ENCODE measurements around the gene RNF40. TPM values are rescaled to one million over a fixed set of nuclear protein-coding genes. Genes with fewer than 3 reads are reported as not detected.

RNF40 gene
- total RNA-seq, 2 experiments from 2014 or later = 95.2 to 107 TPM

- Mint-ChIP-seq H3K4me1 (peaks cover 24% of the 10 kb centered on the region), H3K9me3 (no peaks in the 10 kb centered on the region), H3K27ac (peak overlapping the region; percentile 89), H3K27me3 (no peaks in the 10 kb centered on the region), H3K36me3 (peaks cover 30% of the 10 kb centered on the region), H3K4me3 (peak overlapping the region; percentile 95)
- peak; percentile 49 for DNase-seq
These were observed 13.3 kb upstream of the RNF40 start for GRCh38 chr16:30748634-30749445.

GRCh38 chr16:30750201-30750600, 11.9 kb upstream of the RNF40 start:
- H3K27ac Mint-ChIP-seq = no peak overlapping the region
- no peak overlapping the region for H3K4me3 Mint-ChIP-seq
- no peak for DNase-seq
- peaks cover 24% of the 10 kb centered on the region for H3K4me1 Mint-ChIP-seq
- H3K36me3 Mint-ChIP-seq = peaks cover 30% of the 10 kb centered on the region
- H3K9me3 Mint-ChIP-seq = no peaks in the 10 kb centered on the region
- H3K27me3 Mint-ChIP-seq = no peaks in the 10 kb centered on the region

- Mint-ChIP-seq H3K27me3 (no peaks in the 10 kb centered on the region), H3K9me3 (no peaks in the 10 kb centered on the region), H3K27ac (no peak overlapping the region), H3K4me3 (no peak overlapping the region), H3K4me1 (peaks cover 24% of the 10 kb centered on the region), H3K36me3 (peaks cover 30% of the 10 kb centered on the region)
- DNase-seq = no peak
These were observed 11.2 kb upstream of the RNF40 start for GRCh38 chr16:30750876-30751465.

GRCh38 chr16:30753596-30753995, 8.5 kb upstream of the RNF40 start:
- H3K27me3 Mint-ChIP-seq = no peaks in the 10 kb centered on the region
- H3K4me1 Mint-ChIP-seq = peaks cover 17% of the 10 kb centered on the region
- no peaks in the 10 kb centered on the region for H3K9me3 Mint-ChIP-seq
- peaks cover 24% of the 10 kb centered on the region for H3K36me3 Mint-ChIP-seq
- no peak for DNase-seq
- no peak overlapping the region for H3K27ac Mint-ChIP-seq
- no peak overlapping the region for H3K4me3 Mint-ChIP-seq

- Mint-ChIP-seq H3K4me3 (no peak overlapping the region), H3K27me3 (no peaks in the 10 kb centered on the region), H3K27ac (no peak overlapping the region), H3K36me3 (peaks cover 15% of the 10 kb centered on the region), H3K4me1 (peaks cover 7% of the 10 kb centered on the region), H3K9me3 (no peaks in the 10 kb centered on the region)
- no peak for DNase-seq
These were observed 6.0 kb upstream of the RNF40 start for GRCh38 chr16:30755955-30756780.

- Mint-ChIP-seq H3K4me1 (peaks cover 8% of the 10 kb centered on the region), H3K27me3 (no peaks in the 10 kb centered on the region), H3K4me3 (no peak overlapping the region), H3K9me3 (no peaks in the 10 kb centered on the region), H3K36me3 (peaks cover 9% of the 10 kb centered on the region), H3K27ac (no peak overlapping the region)
- no peak for DNase-seq
These were observed 5.4 kb upstream of the RNF40 start for GRCh38 chr16:30756781-30757100.

- H3K9me3 Mint-ChIP-seq = no peaks in the 10 kb centered on the region
- no peak overlapping the region for H3K27ac Mint-ChIP-seq
- DNase-seq = no peak
- peaks cover 8% of the 10 kb centered on the region for H3K4me1 Mint-ChIP-seq
- no peaks in the 10 kb centered on the region for H3K27me3 Mint-ChIP-seq
- H3K36me3 Mint-ChIP-seq = peaks cover 9% of the 10 kb centered on the region
- no peak overlapping the region for H3K4me3 Mint-ChIP-seq
These were observed 4.8 kb upstream of the RNF40 start for GRCh38 chr16:30757316-30757715.

GRCh38 chr16:30758988-30759491, 3.1 kb upstream of the RNF40 start:
- H3K9me3 Mint-ChIP-seq = no peaks in the 10 kb centered on the region
- peak overlapping the region; percentile 15 for H3K27ac Mint-ChIP-seq
- no peak overlapping the region for H3K4me3 Mint-ChIP-seq
- no peak for DNase-seq
- H3K27me3 Mint-ChIP-seq = no peaks in the 10 kb centered on the region
- peaks cover 21% of the 10 kb centered on the region for H3K4me1 Mint-ChIP-seq
- H3K36me3 Mint-ChIP-seq = peaks cover 11% of the 10 kb centered on the region

GRCh38 chr16:30760001-30760559, 2.0 kb upstream of the RNF40 start:
- H3K4me3 Mint-ChIP-seq = peak overlapping the region; percentile 92
- no peaks in the 10 kb centered on the region for H3K27me3 Mint-ChIP-seq
- DNase-seq = no peak
- H3K9me3 Mint-ChIP-seq = no peaks in the 10 kb centered on the region
- H3K27ac Mint-ChIP-seq = no peak overlapping the region
- peaks cover 21% of the 10 kb centered on the region for H3K4me1 Mint-ChIP-seq
- H3K36me3 Mint-ChIP-seq = peaks cover 8% of the 10 kb centered on the region

- Mint-ChIP-seq H3K36me3 (peaks cover 11% of the 10 kb centered on the region), H3K4me1 (peaks cover 21% of the 10 kb centered on the region)
These were observed 1.3 kb upstream of the RNF40 start for GRCh38 chr16:30760577-30761426.

GRCh38 chr16:30761427-30761927, 645 bp upstream of the RNF40 start:
- peak; percentile 64 for DNase-seq
- Mint-ChIP-seq H3K27ac (peak overlapping the region; percentile 86), H3K36me3 (peaks cover 14% of the 10 kb centered on the region), H3K9me3 (no peaks in the 10 kb centered on the region), H3K4me3 (peak overlapping the region; percentile 92), H3K4me1 (peaks cover 21% of the 10 kb centered on the region), H3K27me3 (no peaks in the 10 kb centered on the region)

More at GRCh38 chr16:30760577-30761426, 1.3 kb upstream of the RNF40 start:
- Mint-ChIP-seq H3K27me3 (no peaks in the 10 kb centered on the region), H3K27ac (peak overlapping the region; percentile 86), H3K9me3 (no peaks in the 10 kb centered on the region), H3K4me3 (peak overlapping the region; percentile 92)
- no peak for DNase-seq

- no peaks in the 10 kb centered on the region for H3K27me3 Mint-ChIP-seq
- H3K27ac Mint-ChIP-seq = peak overlapping the region; percentile 86
- DNase-seq = no peak
- peaks cover 17% of the 10 kb centered on the region for H3K36me3 Mint-ChIP-seq
- H3K9me3 Mint-ChIP-seq = no peaks in the 10 kb centered on the region
- H3K4me1 Mint-ChIP-seq = peaks cover 21% of the 10 kb centered on the region
- H3K4me3 Mint-ChIP-seq = peak overlapping the region; percentile 92
These were observed 1.0 kb downstream of the RNF40 start for GRCh38 chr16:30762991-30763725.

- DNase-seq = no peak
- H3K27me3 Mint-ChIP-seq = no peaks in the 10 kb centered on the region
- no peaks in the 10 kb centered on the region for H3K9me3 Mint-ChIP-seq
- H3K36me3 Mint-ChIP-seq = peaks cover 21% of the 10 kb centered on the region
- H3K4me1 Mint-ChIP-seq = peaks cover 21% of the 10 kb centered on the region
- H3K27ac Mint-ChIP-seq = no peak overlapping the region
- no peak overlapping the region for H3K4me3 Mint-ChIP-seq
These were observed 2.0 kb downstream of the RNF40 start for GRCh38 chr16:30764086-30764485.
